ENCODE measurements around the gene PPID. TPM values are rescaled to one million over a fixed set of nuclear protein-coding genes. Genes with fewer than 3 reads are reported as not detected.

PPID gene
- 10 to 100 TPM; 38.9 to 40.3 TPM for total RNA-seq
- polyA plus RNA-seq (2013, experiment 1 of 2): 43.0 TPM
- polyA plus RNA-seq (2013, experiment 2 of 2): 40.4 TPM
- long read RNA-seq, experiment 1, transcript PPID-201 (10 exons, 1,823 nt): major isoform, 12 of 20 reads
- long read RNA-seq, experiment 1, partial matches to known transcripts: 2 of 20 reads
- long read RNA-seq, experiment 1, other reads (novel, unspliced or antisense): 6 of 20 reads
- long read RNA-seq, experiment 2, transcript PPID-201 (10 exons, 1,823 nt): major isoform, 65 of 71 reads
- long read RNA-seq, experiment 2, partial matches to known transcripts: 1 of 71 reads
- long read RNA-seq, experiment 2, other reads (novel, unspliced or antisense): 5 of 71 reads
- long read RNA-seq, experiment 3, transcript PPID-201 (10 exons, 1,823 nt): major isoform, 219 of 240 reads
- long read RNA-seq, experiment 3, partial matches to known transcripts: 9 of 240 reads
- long read RNA-seq, experiment 3, other reads (novel, unspliced or antisense): 12 of 240 reads
- long read RNA-seq, experiment 4, transcript PPID-201 (10 exons, 1,823 nt): major isoform, 147 of 160 reads
- long read RNA-seq, experiment 4, partial matches to known transcripts: 7 of 160 reads
- long read RNA-seq, experiment 4, other reads (novel, unspliced or antisense): 6 of 160 reads

GRCh38 chr4:158722917-158723793 lies at the start of gene PPID:
Gene PPID, minus strand, starts transcription at chr4:158723396. Its CDS starts 108 bp downstream, at chr4:158723288.
- peak within 1 kb of the TSS; percentile 83 for H3K4me3 Mint-ChIP-seq
- Histone ChIP-seq H3K4me1 (ENCODE audit: control insufficient read depth, insufficient read depth, low read length) (no peaks in the 10 kb centered on the region), H3K36me3 (ENCODE audit: control insufficient read depth, insufficient read depth, low read length) (peaks cover 32% of the 10 kb centered on the region), H3K27me3 (ENCODE audit: control insufficient read depth, insufficient read depth, low read length, poor library complexity, severe bottlenecking) (peaks cover 5% of the 10 kb centered on the region), H3K9ac (ENCODE audit: extremely low read depth, low read length, poor library complexity, severe bottlenecking) (peak within 1 kb of the TSS; percentile 87), H3K4me3 (ENCODE audit: low read length) (peak within 1 kb of the TSS; percentile 97), H3K27ac (ENCODE audit: low read depth, low read length) (peak within 1 kb of the TSS; percentile 81), H3K9me3 (ENCODE audit: control insufficient read depth, low read length) (no peaks in the 10 kb centered on the region)
- peaks cover 4% of the 10 kb centered on the region for H3K4me1 Mint-ChIP-seq
- TF ChIP-seq CTCF (conservative IDR thresholded peaks at IDR 0.05): no peak
- 1 to 2% methylated on average over 25 to 65 of the region's 65 CpGs for WGBS, 2 experiments (ENCODE audit: insufficient coverage in 1 of 2, insufficient read length in 1 of 2)
- peaks cover 31% of the 10 kb centered on the region for H3K36me3 Mint-ChIP-seq (ENCODE audit: low read depth)
- H3K27ac Mint-ChIP-seq: peak within 1 kb of the TSS; percentile 96
- H3K27me3 Mint-ChIP-seq (ENCODE audit: insufficient read depth): peaks cover 6% of the 10 kb centered on the region
- peak; percentile 93 for DNase-seq
- no peaks in the 10 kb centered on the region for H3K9me3 Mint-ChIP-seq

GRCh38 chr4:158771776-158772175 lies 48.6 kb upstream of the PPID start:
- Mint-ChIP-seq H3K9me3 (no peaks in the 10 kb centered on the region), H3K4me1 (peaks cover 23% of the 10 kb centered on the region)

More at GRCh38 chr4:158771776-158772175, 48.6 kb upstream of the PPID start:
- H3K27me3 ChIP-seq (ENCODE audit: control insufficient read depth, insufficient read depth, low read length, poor library complexity, severe bottlenecking): peaks cover 6% of the 10 kb centered on the region
- no peaks in the 10 kb centered on the region for H3K9me3 ChIP-seq (ENCODE audit: control insufficient read depth, low read length)
- no peaks in the 10 kb centered on the region for H3K4me1 ChIP-seq (ENCODE audit: control insufficient read depth, insufficient read depth, low read length)
- no peaks in the 10 kb centered on the region for H3K36me3 Mint-ChIP-seq (ENCODE audit: low read depth)
- 92 to 93% methylated on average over 2 of the region's 2 CpGs for WGBS, 2 experiments (ENCODE audit: insufficient coverage in 1 of 2, insufficient read length in 1 of 2)
- no peaks in the 10 kb centered on the region for H3K36me3 ChIP-seq (ENCODE audit: control insufficient read depth, insufficient read depth, low read length)
- no peak for DNase-seq
- H3K27ac Mint-ChIP-seq: no peak overlapping the region
- H3K4me3 ChIP-seq (ENCODE audit: low read length): no peak overlapping the region
- no peak overlapping the region for H3K4me3 Mint-ChIP-seq
- TF ChIP-seq CTCF (conservative IDR thresholded peaks at IDR 0.05): no peak
- no peak overlapping the region for H3K9ac ChIP-seq (ENCODE audit: extremely low read depth, low read length, poor library complexity, severe bottlenecking)
- H3K27me3 Mint-ChIP-seq (ENCODE audit: insufficient read depth): peaks cover 25% of the 10 kb centered on the region
- no peak overlapping the region for H3K27ac ChIP-seq (ENCODE audit: low read depth, low read length)
